ENCODE data around the gene FBXO38.

The FBXO38 gene

DNA sequence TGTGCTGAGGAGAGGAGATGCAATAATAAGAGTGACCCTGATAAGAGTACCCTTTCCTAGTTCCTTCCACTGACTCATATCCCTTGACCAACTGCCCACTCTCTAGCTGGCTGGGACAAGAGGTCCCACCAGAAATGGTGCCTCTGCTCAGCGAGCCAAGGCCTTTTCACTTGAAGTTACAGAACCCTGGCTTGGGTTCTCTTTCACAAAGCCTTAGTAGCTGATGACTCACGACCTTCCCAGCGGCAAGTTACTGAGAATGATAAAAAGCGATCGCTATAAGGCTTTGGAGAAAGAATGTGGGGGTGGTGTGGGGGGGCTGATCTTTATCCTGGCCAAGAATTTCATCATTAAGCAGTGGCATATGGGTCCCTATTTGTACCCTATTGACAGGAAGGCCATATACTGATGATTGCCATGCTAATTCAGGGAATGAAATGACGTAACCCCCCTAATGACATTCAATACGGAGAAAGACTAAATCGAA lies 90.3 kb downstream of the FBXO38 start:
- Histone ChIP-seq H3K27ac (ENCODE audit: low read depth, low read length) (no peak overlapping the region), H3K4me1 (ENCODE audit: control insufficient read depth, insufficient read depth, low read length) (no peaks in the 10 kb centered on the region), H3K4me3 (ENCODE audit: low read depth, low read length) (no peak overlapping the region), H3K9me3 (ENCODE audit: control insufficient read depth, insufficient read depth, low read length) (no peaks in the 10 kb centered on the region), H3K27me3 (ENCODE audit: control insufficient read depth, insufficient read depth, low read length) (no peaks in the 10 kb centered on the region), H3K9ac (ENCODE audit: low read depth, low read length) (no peak overlapping the region), H3K36me3 (ENCODE audit: control insufficient read depth, insufficient read depth, low read length) (no peaks in the 10 kb centered on the region)

- no peaks in the 10 kb centered on the region for H3K36me3 ChIP-seq (ENCODE audit: control insufficient read depth, insufficient read depth, low read length)
- H3K9me3 ChIP-seq (ENCODE audit: control insufficient read depth, insufficient read depth, low read length): no peaks in the 10 kb centered on the region
- no peaks in the 10 kb centered on the region for H3K4me1 ChIP-seq (ENCODE audit: control insufficient read depth, insufficient read depth, low read length)
- no peak overlapping the region for H3K9ac ChIP-seq (ENCODE audit: low read depth, low read length)
- no peak overlapping the region for H3K4me3 ChIP-seq (ENCODE audit: low read depth, low read length)
- H3K27me3 ChIP-seq (ENCODE audit: control insufficient read depth, insufficient read depth, low read length): no peaks in the 10 kb centered on the region
- no peak overlapping the region for H3K27ac ChIP-seq (ENCODE audit: low read depth, low read length)
These were observed 92.5 kb downstream of the FBXO38 start for GRCh38 chr5:148476302-148476701.

DNA sequence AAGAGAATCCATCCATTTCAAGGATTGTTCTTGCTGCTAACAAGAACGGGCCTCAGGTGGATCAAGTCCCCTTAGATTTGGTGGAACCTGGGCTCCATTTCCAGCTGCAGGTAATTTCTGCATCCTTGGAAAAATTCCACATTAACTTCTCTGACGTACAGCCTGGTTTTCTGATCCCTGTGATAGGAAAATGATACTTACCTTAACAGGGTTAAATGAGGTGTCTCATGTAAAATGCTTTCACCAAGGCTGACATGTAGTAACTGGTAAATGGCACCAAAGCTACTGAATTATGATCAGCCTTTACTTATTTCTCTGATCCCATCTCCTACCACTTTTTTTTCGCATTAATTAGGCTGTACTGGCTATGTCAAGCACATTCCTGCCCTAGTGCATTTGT lies 93.7 kb downstream of the FBXO38 start:
- Histone ChIP-seq H3K27ac (ENCODE audit: low read depth, low read length) (no peak overlapping the region), H3K4me1 (ENCODE audit: control insufficient read depth, insufficient read depth, low read length) (no peaks in the 10 kb centered on the region), H3K4me3 (ENCODE audit: low read depth, low read length) (no peak overlapping the region), H3K27me3 (ENCODE audit: control insufficient read depth, insufficient read depth, low read length) (no peaks in the 10 kb centered on the region), H3K9ac (ENCODE audit: low read depth, low read length) (no peak overlapping the region), H3K9me3 (ENCODE audit: control insufficient read depth, insufficient read depth, low read length) (no peaks in the 10 kb centered on the region), H3K36me3 (ENCODE audit: control insufficient read depth, insufficient read depth, low read length) (no peaks in the 10 kb centered on the region)

DNA sequence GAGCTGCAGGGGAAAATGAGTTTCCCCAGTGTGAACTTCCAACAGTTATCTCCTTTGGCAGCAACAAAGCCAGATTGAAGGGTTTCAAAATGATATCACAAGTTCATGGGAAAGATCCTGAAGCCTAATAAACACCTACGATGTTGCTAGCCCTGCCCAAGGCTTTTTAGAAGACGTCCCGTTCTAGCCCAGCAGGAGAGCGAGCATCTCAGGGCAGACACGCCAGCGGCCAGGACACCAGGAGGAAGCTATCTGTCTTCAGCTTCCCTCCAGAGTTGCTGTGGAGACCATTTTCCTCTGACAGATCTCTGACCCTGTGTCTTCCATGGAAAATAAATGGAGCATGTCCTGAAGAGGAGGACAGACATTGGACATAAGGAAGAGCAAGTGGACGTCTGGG lies 98.4 kb downstream of the FBXO38 start:
- Histone ChIP-seq H3K27me3 (ENCODE audit: control insufficient read depth, insufficient read depth, low read length) (peaks cover 21% of the 10 kb centered on the region), H3K4me3 (ENCODE audit: low read depth, low read length) (no peak overlapping the region), H3K9ac (ENCODE audit: low read depth, low read length) (no peak overlapping the region)

GRCh38 chr5:148482697-148483462 lies 99.1 kb downstream of the FBXO38 start:
- Histone ChIP-seq H3K9me3 (ENCODE audit: control insufficient read depth, insufficient read depth, low read length) (no peaks in the 10 kb centered on the region), H3K9ac (ENCODE audit: low read depth, low read length) (no peak overlapping the region), H3K36me3 (ENCODE audit: control insufficient read depth, insufficient read depth, low read length) (no peaks in the 10 kb centered on the region), H3K4me1 (ENCODE audit: control insufficient read depth, insufficient read depth, low read length) (no peaks in the 10 kb centered on the region), H3K27ac (ENCODE audit: low read depth, low read length) (no peak overlapping the region), H3K27me3 (ENCODE audit: control insufficient read depth, insufficient read depth, low read length) (peaks cover 26% of the 10 kb centered on the region), H3K4me3 (ENCODE audit: low read depth, low read length) (no peak overlapping the region)

More for the DNA sequence above, 98.4 kb downstream of the FBXO38 start:
- H3K36me3 ChIP-seq (ENCODE audit: control insufficient read depth, insufficient read depth, low read length): no peaks in the 10 kb centered on the region
- no peaks in the 10 kb centered on the region for H3K9me3 ChIP-seq (ENCODE audit: control insufficient read depth, insufficient read depth, low read length)
- H3K27ac ChIP-seq (ENCODE audit: low read depth, low read length): no peak overlapping the region
- no peaks in the 10 kb centered on the region for H3K4me1 ChIP-seq (ENCODE audit: control insufficient read depth, insufficient read depth, low read length)

- H3K27ac ChIP-seq (ENCODE audit: low read depth, low read length): no peak overlapping the region
- no peaks in the 10 kb centered on the region for H3K36me3 ChIP-seq (ENCODE audit: control insufficient read depth, insufficient read depth, low read length)
- H3K9me3 ChIP-seq (ENCODE audit: control insufficient read depth, insufficient read depth, low read length): no peaks in the 10 kb centered on the region
- peaks cover 35% of the 10 kb centered on the region for H3K27me3 ChIP-seq (ENCODE audit: control insufficient read depth, insufficient read depth, low read length)
- H3K4me1 ChIP-seq (ENCODE audit: control insufficient read depth, insufficient read depth, low read length): no peaks in the 10 kb centered on the region
- no peak overlapping the region for H3K9ac ChIP-seq (ENCODE audit: low read depth, low read length)
- H3K4me3 ChIP-seq (ENCODE audit: low read depth, low read length): no peak overlapping the region
These were observed 100.0 kb downstream of the FBXO38 start for GRCh38 chr5:148483750-148484149.

DNA sequence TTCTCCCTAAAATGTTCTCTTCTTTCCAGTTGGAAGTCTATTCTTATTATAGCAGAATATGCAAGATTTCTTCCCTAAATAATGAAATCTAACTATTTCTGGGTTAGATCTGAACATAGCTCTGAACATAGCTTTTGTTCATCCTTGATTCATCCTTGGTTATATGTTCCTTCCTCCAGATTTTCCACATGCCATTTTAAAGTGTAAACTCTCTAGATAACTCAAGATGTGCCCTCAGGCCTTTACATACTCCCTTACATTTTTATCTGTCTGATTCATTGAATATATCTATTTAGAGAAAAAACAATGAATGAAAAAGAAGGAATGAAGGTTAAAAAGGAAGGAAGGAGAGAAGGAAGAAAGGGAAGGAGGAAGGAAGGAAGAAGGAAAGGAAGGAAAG lies 100.9 kb downstream of the FBXO38 start:
- Histone ChIP-seq H3K36me3 (ENCODE audit: control insufficient read depth, insufficient read depth, low read length) (no peaks in the 10 kb centered on the region), H3K9me3 (ENCODE audit: control insufficient read depth, insufficient read depth, low read length) (no peaks in the 10 kb centered on the region), H3K27ac (ENCODE audit: low read depth, low read length) (no peak overlapping the region), H3K4me1 (ENCODE audit: control insufficient read depth, insufficient read depth, low read length) (no peaks in the 10 kb centered on the region), H3K9ac (ENCODE audit: low read depth, low read length) (no peak overlapping the region), H3K27me3 (ENCODE audit: control insufficient read depth, insufficient read depth, low read length) (peaks cover 44% of the 10 kb centered on the region), H3K4me3 (ENCODE audit: low read depth, low read length) (no peak overlapping the region)

DNA sequence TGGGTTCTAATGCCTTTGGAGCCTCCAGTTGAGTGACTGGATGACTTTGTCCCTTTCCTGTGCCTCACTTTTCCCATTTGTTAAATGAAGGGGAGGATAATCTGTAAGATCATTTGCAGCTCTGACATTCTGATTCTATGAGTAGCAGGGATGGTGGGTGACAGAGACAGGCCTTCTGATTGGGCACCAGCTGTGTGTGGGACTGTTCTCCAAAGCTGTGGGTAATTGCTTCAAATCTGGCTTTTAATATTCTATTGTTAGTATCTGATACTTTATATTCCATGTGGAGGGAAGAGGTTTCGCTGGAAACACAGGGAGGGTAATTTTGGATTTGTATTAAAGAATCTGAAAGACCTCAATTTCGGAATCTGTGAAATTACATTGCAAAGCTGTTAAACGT lies 102.7 kb downstream of the FBXO38 start:
- peaks cover 56% of the 10 kb centered on the region for H3K27me3 ChIP-seq (ENCODE audit: control insufficient read depth, insufficient read depth, low read length)
- H3K4me1 ChIP-seq (ENCODE audit: control insufficient read depth, insufficient read depth, low read length): no peaks in the 10 kb centered on the region
- no peak overlapping the region for H3K27ac ChIP-seq (ENCODE audit: low read depth, low read length)
- H3K9me3 ChIP-seq (ENCODE audit: control insufficient read depth, insufficient read depth, low read length): no peaks in the 10 kb centered on the region
- H3K36me3 ChIP-seq (ENCODE audit: control insufficient read depth, insufficient read depth, low read length): no peaks in the 10 kb centered on the region
- no peak overlapping the region for H3K4me3 ChIP-seq (ENCODE audit: low read depth, low read length)
- H3K9ac ChIP-seq (ENCODE audit: low read depth, low read length): no peak overlapping the region

DNA sequence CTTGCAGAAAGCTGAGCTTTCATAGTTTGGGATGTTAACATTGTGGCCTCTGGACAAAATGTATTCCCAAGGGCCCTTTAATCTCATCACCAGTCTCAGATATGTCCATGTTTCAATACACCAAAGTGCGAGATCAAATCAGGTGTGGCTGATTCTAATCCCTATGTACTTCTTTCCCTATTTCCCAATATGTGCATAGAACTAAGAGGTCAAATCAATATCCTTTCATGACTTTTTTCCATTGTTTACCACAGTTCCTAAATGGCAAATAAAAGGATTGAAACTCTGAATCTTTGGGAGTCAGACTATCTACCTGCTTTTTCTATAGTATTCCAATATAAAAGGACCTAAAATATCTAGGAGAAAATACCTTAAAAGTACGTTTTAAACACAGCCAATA lies 105.0 kb downstream of the FBXO38 start:
- Histone ChIP-seq H3K9me3 (ENCODE audit: control insufficient read depth, insufficient read depth, low read length) (no peaks in the 10 kb centered on the region), H3K36me3 (ENCODE audit: control insufficient read depth, insufficient read depth, low read length) (no peaks in the 10 kb centered on the region)

GRCh38 chr5:148491015-148491792 lies 107.4 kb downstream of the FBXO38 start:
- Histone ChIP-seq H3K27ac (ENCODE audit: low read depth, low read length) (no peak overlapping the region), H3K27me3 (ENCODE audit: control insufficient read depth, insufficient read depth, low read length) (peaks cover 44% of the 10 kb centered on the region), H3K4me1 (ENCODE audit: control insufficient read depth, insufficient read depth, low read length) (no peaks in the 10 kb centered on the region), H3K9ac (ENCODE audit: low read depth, low read length) (no peak overlapping the region), H3K4me3 (ENCODE audit: low read depth, low read length) (no peak overlapping the region), H3K9me3 (ENCODE audit: control insufficient read depth, insufficient read depth, low read length) (no peaks in the 10 kb centered on the region), H3K36me3 (ENCODE audit: control insufficient read depth, insufficient read depth, low read length) (no peaks in the 10 kb centered on the region)

More for the DNA sequence above, 105.0 kb downstream of the FBXO38 start:
- Histone ChIP-seq H3K27ac (ENCODE audit: low read depth, low read length) (no peak overlapping the region), H3K9ac (ENCODE audit: low read depth, low read length) (no peak overlapping the region), H3K4me1 (ENCODE audit: control insufficient read depth, insufficient read depth, low read length) (no peaks in the 10 kb centered on the region), H3K4me3 (ENCODE audit: low read depth, low read length) (no peak overlapping the region), H3K27me3 (ENCODE audit: control insufficient read depth, insufficient read depth, low read length) (peaks cover 56% of the 10 kb centered on the region)

DNA sequence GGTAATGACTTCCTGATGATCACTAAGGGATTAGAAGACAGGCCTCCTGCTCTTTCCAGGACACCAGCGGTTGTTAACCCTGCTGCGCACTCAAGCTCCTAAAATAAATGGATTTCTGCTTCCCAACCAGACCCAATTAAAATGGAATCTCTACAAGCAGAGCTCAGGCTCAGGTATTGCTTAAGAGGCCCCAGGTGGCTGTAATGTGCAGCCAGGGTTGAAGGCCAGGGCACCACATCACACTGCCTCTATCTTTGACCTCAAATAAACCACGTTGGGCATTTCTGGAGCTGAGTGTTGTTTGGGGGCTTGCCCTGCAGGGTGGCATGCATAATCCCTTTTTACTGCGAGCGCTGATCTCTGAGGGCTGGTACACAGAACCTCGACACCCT lies 108.0 kb downstream of the FBXO38 start:
- H3K27ac ChIP-seq (ENCODE audit: low read depth, low read length): no peak overlapping the region
- H3K36me3 ChIP-seq (ENCODE audit: control insufficient read depth, insufficient read depth, low read length): no peaks in the 10 kb centered on the region

More for the DNA sequence above, 108.0 kb downstream of the FBXO38 start:
- Histone ChIP-seq H3K4me1 (ENCODE audit: control insufficient read depth, insufficient read depth, low read length) (no peaks in the 10 kb centered on the region), H3K9me3 (ENCODE audit: control insufficient read depth, insufficient read depth, low read length) (no peaks in the 10 kb centered on the region), H3K27me3 (ENCODE audit: control insufficient read depth, insufficient read depth, low read length) (peaks cover 39% of the 10 kb centered on the region), H3K4me3 (ENCODE audit: low read depth, low read length) (no peak overlapping the region), H3K9ac (ENCODE audit: low read depth, low read length) (no peak overlapping the region)

All from HUES48 (cell line).